ENCODE data around the gene ATP2C1.
"Not testable (repeated sequence)": the region's sequence is repeated elsewhere in the genome, so short reads cannot be mapped to it uniquely, and the experiment has no call there.

Gene ATP2C1

DNA sequence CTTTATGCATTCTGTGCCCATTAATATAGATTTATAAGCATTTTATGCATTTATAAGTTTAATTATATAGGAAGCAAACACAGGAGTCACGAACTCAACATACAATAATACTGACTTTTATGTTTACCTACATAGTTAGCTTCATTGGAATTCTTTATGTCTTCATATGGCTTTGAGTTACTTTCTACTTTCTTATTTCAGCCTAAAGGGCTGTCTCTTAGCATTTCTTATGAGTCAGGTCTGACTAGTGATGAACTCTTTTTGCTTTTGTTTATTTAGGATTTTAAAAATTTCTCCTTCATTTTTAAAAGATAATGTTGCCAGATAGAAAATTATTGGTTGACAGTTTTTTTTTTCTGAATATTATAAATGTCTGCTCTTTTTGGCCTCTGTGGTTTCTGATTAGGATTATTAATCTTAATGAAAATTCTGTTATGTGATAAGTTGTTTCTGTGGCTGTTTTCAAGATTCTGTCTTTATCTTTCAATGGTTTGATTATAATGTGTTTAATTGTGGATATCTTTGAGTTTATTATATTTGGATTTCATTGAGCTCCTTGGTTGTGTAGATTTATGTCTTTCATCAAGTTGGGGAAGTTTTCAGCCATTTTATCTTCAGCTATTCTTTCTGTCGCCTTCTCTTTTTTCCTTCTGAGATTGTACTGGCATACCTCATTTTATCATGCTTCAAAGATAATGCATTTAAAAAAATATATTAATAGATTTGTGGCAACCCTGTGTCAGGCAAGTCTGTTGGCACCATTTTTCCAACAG is 54.3 kb downstream of the ATP2C1 start:
- Mint-ChIP-seq H3K4me1 (no peaks in the 10 kb centered on the region), H3K27me3 (no peaks in the 10 kb centered on the region), H3K27ac (no peak overlapping the region), H3K9me3 (no peaks in the 10 kb centered on the region), H3K36me3 (peaks cover 43% of the 10 kb centered on the region), H3K4me3 (no peak overlapping the region)

DNA sequence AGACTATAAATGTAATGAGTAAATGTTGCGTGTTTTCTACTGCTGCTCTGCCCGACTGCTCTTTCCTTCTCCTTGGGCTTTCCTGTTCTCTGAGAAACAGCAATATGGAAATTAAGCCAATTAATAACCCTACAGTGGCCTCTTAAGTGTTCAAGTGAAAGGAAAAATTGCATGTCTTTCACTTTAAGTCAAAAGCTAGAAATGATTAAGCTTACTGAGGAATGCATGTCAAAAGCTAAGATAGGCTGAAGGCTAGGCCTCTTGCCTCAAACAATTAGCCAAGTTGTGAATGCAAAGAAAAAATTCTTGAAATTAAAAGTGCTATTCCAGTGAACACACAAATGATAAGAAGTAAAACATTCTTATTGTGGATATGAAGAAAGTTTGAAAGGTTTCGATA is 55.0 kb downstream of the ATP2C1 start:
- Mint-ChIP-seq H3K9me3 (no peaks in the 10 kb centered on the region), H3K4me1 (no peaks in the 10 kb centered on the region), H3K4me3 (no peak overlapping the region), H3K27me3 (no peaks in the 10 kb centered on the region), H3K27ac (no peak overlapping the region), H3K36me3 (peaks cover 38% of the 10 kb centered on the region)

DNA sequence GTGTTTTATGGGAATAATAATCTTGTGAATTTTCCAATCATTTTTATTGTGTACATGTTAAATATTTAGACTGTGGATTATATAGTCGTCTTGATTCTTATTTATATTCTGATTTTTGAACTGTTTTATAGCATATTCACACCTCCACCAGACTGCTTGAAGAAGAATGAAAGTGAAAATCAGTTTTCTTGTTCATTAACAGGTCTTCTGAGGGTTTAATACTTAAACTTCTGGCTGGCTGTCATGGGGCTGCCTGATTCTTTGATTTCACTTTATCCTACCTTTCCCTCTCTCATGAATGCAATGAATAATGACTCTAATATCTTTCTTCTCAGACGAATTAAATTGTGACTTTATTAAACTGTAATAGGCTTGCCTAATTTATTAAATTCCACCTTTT is 56.2 kb downstream of the ATP2C1 start:
- Mint-ChIP-seq H3K27me3 (no peaks in the 10 kb centered on the region), H3K27ac (no peak overlapping the region), H3K9me3 (no peaks in the 10 kb centered on the region), H3K4me1 (no peaks in the 10 kb centered on the region), H3K36me3 (peaks cover 37% of the 10 kb centered on the region), H3K4me3 (no peak overlapping the region)

DNA sequence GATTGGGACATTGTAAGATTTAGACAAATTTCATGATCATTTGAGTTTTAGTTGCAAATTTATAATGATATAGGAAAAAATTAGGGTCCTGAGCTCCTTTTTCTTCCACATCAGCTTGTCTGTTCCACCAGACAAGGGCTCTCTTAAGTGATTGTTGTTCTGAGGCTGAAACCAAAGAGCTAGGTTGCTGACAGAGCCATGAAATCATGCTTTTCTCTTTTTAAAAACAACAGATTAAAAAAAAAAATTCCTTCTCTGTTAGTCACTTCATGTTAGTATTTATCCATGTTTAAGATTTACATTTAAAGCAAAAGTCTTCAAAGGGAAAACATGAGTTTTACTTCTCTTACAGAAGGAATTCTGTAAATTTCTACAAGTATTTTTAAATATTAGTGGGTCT is 56.8 kb downstream of the ATP2C1 start:
- no peak overlapping the region for H3K4me3 Mint-ChIP-seq
- no peaks in the 10 kb centered on the region for H3K9me3 Mint-ChIP-seq
- H3K27ac Mint-ChIP-seq = no peak overlapping the region
- no peaks in the 10 kb centered on the region for H3K4me1 Mint-ChIP-seq
- H3K36me3 Mint-ChIP-seq = peaks cover 37% of the 10 kb centered on the region
- H3K27me3 Mint-ChIP-seq = no peaks in the 10 kb centered on the region

DNA sequence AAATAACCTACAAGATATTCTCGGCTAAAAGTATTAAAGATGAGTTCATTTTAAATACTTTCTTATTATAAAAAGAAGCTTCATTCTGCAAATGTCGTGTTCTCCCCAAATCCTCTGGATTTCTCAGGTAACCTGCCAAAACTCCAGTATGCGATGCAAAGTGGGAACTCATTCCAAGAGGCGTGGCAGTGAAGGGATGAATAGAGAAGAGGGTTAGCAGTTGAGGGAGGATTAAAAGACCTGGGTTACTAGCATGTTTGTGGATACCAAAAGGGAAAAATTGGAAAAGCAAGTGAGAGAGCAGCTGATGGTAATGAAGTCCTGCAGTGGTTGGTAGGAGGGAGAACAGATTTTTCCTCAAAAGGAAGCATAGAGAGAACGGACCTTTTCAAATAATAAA is 61.6 kb downstream of the ATP2C1 start:
- peaks cover 26% of the 10 kb centered on the region for H3K36me3 Mint-ChIP-seq
- H3K27ac Mint-ChIP-seq = no peak overlapping the region
- no peaks in the 10 kb centered on the region for H3K4me1 Mint-ChIP-seq
- H3K27me3 Mint-ChIP-seq = no peaks in the 10 kb centered on the region
- no peak overlapping the region for H3K4me3 Mint-ChIP-seq
- no peaks in the 10 kb centered on the region for H3K9me3 Mint-ChIP-seq

DNA sequence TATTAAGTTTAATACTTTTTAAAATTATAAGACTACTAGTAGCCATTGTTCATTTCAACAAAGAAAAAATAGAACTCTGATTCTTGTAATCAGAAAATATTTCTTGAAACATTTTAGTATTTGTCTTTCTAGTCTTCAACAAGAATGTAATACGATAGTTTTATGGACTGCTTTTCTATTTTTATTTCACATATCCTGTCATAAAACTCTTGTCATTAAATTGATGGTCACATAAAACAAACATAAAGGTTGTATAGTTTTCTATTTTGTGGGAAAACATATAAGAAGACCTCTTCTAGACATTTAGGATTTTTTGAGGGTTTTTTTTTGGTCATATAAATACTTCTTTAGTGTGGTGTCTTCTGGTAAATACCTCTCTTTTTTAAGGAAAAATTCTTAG is 62.4 kb downstream of the ATP2C1 start:
- H3K4me3 Mint-ChIP-seq = no peak overlapping the region
- no peaks in the 10 kb centered on the region for H3K4me1 Mint-ChIP-seq
- no peaks in the 10 kb centered on the region for H3K9me3 Mint-ChIP-seq
- no peak overlapping the region for H3K27ac Mint-ChIP-seq
- peaks cover 31% of the 10 kb centered on the region for H3K36me3 Mint-ChIP-seq
- no peaks in the 10 kb centered on the region for H3K27me3 Mint-ChIP-seq

DNA sequence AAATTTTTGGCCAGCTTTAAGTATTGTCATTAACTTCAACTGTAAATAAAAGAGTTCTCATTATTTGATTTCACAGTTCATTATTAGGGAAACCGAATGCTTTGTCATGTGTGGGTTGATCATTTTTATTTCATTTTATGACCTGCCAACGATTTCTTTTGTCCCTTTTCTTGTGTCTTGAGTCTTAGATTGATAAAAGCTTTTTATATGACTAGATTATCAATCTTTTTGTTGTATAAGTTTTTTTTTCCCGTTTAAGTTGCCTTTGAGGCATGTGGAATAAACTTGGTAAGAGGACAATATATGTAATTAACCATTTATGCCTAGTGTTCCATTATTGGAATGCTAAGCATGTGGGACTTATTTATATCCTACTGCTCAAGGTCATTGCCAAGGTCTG is 62.8 kb downstream of the ATP2C1 start:
- Mint-ChIP-seq H3K4me1 (no peaks in the 10 kb centered on the region), H3K27ac (no peak overlapping the region), H3K36me3 (peaks cover 32% of the 10 kb centered on the region), H3K4me3 (no peak overlapping the region), H3K27me3 (no peaks in the 10 kb centered on the region), H3K9me3 (no peaks in the 10 kb centered on the region)

DNA sequence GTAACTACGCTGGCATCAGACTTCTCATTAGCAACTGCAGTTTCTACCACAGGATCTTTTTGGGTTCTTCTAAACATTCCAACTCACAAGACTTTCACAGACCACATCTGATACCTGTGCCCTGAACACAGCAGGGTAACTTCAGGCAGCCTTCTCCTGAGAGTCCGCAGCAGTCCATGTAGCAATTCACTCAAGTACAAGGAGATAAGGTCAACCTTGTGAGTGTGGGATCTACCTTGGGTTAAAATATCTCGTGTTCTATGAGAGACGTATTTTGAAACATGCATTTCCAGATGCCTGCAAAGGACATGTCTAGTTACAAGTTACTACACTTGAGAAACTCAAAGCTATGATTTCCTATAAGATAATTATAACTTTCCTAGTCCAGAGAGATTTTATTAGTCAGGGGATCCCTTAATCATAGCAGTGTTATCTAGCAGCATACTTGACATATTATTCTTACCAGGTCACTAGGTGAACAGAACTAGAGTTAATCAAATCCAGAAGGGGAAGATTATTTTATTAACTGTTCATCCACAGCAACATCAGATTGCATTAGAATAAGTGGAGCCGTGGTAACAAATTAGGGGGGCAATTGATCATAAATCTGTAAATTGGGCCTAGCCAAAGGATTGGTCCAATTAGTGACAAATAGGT is 66.4 kb downstream of the ATP2C1 start:
- H3K36me3 Mint-ChIP-seq = peaks cover 33% of the 10 kb centered on the region
- H3K27me3 Mint-ChIP-seq = no peaks in the 10 kb centered on the region
- H3K9me3 Mint-ChIP-seq = no peaks in the 10 kb centered on the region
- no peak overlapping the region for H3K4me3 Mint-ChIP-seq
- no peak overlapping the region for H3K27ac Mint-ChIP-seq
- no peaks in the 10 kb centered on the region for H3K4me1 Mint-ChIP-seq

DNA sequence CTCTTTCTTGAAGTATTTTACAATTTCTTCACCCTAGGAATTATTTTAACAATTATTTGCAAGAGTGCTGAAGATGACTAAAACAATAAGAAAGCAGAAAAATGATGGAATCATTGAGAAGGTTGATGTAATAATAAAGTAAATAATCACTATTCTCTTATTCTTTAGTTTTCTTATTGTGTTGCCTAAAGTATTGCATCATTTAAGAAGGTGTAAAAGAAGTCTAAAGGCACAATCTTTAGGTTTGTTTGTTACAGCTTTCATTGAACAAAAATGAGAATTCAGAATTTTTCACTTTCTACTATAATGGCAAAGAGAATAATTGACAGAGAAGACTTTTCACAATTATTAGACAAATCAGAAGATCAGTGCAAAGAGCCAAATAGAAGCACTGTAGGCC is 67.6 kb downstream of the ATP2C1 start:
- no peaks in the 10 kb centered on the region for H3K9me3 Mint-ChIP-seq
- H3K36me3 Mint-ChIP-seq = peaks cover 39% of the 10 kb centered on the region
- H3K27ac Mint-ChIP-seq = no peak overlapping the region

DNA sequence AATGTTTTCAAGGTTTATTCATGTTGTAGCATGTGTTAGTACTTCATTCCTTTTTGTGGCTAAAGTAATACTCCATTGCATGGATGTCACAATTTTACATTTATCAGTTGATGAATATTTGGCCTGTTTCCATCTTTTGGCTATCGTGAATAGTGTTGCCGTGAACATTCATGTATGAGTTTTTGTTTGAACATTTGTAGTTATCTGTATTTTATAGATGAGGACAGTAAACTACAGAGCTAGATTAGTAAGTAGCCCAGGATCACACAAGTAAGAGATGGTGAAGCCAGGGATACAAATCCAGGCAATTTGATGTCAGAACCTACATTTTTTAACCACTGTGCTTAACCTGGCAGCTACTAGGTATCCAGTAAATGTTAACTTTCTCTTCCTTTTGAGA is 69.6 kb downstream of the ATP2C1 start:
- H3K4me3 Mint-ChIP-seq = no peak overlapping the region
- H3K27ac Mint-ChIP-seq = no peak overlapping the region
- H3K9me3 Mint-ChIP-seq = no peaks in the 10 kb centered on the region
- no peaks in the 10 kb centered on the region for H3K27me3 Mint-ChIP-seq
- no peaks in the 10 kb centered on the region for H3K4me1 Mint-ChIP-seq
- H3K36me3 Mint-ChIP-seq = peaks cover 46% of the 10 kb centered on the region

More for the DNA sequence above, 67.6 kb downstream of the ATP2C1 start:
- Mint-ChIP-seq H3K4me3 (no peak overlapping the region), H3K4me1 (no peaks in the 10 kb centered on the region), H3K27me3 (no peaks in the 10 kb centered on the region)

DNA sequence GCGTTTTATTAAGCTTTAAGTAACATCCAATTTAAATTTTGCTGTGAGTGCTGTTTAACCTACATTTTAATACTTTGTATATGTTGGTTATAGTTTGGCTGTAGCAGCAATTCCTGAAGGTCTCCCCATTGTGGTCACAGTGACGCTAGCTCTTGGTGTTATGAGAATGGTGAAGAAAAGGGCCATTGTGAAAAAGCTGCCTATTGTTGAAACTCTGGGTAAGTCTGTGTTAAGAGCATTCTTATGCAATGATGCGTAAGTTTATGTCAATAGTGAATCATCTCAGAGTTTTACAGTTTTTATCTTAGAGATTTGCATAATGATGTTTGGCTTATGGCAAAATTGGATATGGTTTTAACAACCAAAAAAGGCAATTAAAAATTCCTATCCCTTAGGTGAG is 70.0 kb downstream of the ATP2C1 start:
- Mint-ChIP-seq H3K27me3 (no peaks in the 10 kb centered on the region), H3K4me1 (no peaks in the 10 kb centered on the region), H3K9me3 (no peaks in the 10 kb centered on the region), H3K27ac (no peak overlapping the region), H3K36me3 (peaks cover 46% of the 10 kb centered on the region), H3K4me3 (no peak overlapping the region)

DNA sequence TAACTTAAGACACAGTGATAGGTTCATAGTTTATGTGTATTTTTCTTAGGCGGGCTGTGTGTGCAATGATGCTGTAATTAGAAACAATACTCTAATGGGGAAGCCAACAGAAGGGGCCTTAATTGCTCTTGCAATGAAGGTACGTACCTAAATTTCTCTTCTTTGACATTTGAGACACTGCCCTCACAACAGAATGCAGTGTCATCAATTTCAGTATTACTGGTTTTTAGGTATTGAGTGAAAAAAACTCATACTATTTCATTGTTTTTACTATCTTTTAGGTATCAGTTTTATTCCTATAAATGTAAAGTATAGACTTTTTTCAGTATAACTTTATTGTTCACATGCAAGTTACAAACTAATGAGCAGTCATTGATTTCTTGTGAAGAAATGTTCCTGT is 73.4 kb downstream of the ATP2C1 start:
- Mint-ChIP-seq H3K4me3 (no peak overlapping the region), H3K4me1 (no peaks in the 10 kb centered on the region), H3K27me3 (no peaks in the 10 kb centered on the region), H3K9me3 (no peaks in the 10 kb centered on the region), H3K36me3 (peaks cover 50% of the 10 kb centered on the region), H3K27ac (no peak overlapping the region)

DNA sequence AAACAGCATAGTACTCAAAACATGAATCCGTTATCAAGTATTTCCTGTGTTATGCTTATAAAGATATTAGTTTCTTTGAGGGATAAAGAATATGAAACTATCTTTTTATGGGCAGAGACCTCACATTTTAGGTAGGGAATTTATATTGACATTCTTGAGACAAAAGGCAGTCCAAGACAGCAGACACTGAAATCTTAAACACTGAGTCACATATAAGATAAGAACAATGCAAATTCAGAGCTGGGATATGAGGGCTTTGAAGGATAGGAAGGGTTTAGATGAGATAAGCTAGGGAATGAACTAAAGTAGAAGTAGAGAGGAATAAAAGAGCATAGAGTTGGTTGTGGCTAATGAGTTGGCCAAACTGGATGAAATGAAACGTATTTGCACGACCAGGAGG is 74.3 kb downstream of the ATP2C1 start:
- Mint-ChIP-seq H3K4me1 (no peaks in the 10 kb centered on the region), H3K36me3 (peaks cover 55% of the 10 kb centered on the region), H3K9me3 (no peaks in the 10 kb centered on the region), H3K27ac (no peak overlapping the region), H3K27me3 (no peaks in the 10 kb centered on the region), H3K4me3 (no peak overlapping the region)

DNA sequence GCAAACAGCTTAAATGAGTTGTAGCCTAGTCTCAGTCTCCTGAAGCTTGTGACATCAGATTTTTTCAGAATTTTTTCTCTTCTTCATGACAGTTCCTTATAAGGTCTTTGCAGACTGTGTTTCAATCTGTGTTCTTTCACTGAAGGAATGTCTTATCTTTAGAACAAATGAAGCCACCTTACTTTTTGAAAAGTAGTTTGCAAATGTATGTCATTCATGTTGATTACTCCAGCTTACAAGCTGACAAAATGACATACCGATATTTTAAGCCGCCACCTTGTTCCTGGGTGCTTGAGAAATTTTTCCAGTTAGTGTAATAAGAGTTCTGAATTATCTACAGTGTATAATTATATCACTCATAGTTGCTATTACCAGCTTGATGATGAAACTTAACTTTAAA is 75.7 kb downstream of the ATP2C1 start:
- Mint-ChIP-seq H3K4me1 (no peaks in the 10 kb centered on the region), H3K4me3 (no peak overlapping the region), H3K27me3 (no peaks in the 10 kb centered on the region), H3K9me3 (no peaks in the 10 kb centered on the region), H3K36me3 (peaks cover 52% of the 10 kb centered on the region), H3K27ac (no peak overlapping the region)

DNA sequence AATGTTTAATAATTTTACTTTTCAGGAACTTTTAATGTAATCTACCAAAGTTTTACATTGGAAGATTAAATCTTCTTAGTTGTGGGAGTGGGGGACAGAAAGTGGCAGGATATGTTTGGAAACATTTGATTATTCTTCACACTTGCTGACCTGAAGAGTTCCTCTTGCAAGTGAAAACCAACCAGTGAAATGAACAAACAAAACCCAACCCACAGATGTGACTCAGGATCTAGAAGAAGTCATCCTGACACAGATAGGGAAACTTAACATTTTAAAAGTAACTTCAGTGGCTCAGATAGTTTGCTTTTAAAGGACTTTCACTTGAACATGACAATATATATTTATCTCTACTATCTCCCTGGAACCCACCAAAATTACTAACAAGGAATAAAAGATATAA is 77.3 kb downstream of the ATP2C1 start:
- Mint-ChIP-seq H3K27ac (no peak overlapping the region), H3K4me1 (no peaks in the 10 kb centered on the region), H3K4me3 (no peak overlapping the region), H3K9me3 (no peaks in the 10 kb centered on the region), H3K27me3 (no peaks in the 10 kb centered on the region), H3K36me3 (peaks cover 38% of the 10 kb centered on the region)

DNA sequence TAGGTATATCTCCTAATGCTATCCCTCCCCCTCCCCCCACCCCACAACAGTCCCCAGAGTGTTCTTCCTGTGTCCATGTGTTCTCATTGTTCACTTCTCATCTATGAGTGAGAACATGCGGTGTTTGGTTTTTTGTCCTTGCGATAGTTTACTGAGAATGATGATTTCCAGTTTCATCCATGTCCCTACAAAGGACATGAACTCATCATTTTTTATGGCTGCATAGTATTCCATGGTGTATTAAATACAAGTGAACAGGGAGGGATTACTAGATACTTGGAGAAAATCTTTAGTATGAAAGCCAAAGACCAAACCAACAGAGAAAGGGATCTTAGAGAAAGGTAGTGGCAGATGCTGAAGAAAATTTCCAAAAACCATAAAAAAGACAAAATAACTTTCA is 78.7 kb downstream of the ATP2C1 start:
- peaks cover 34% of the 10 kb centered on the region for H3K36me3 Mint-ChIP-seq
- H3K4me3 Mint-ChIP-seq, H3K9me3 Mint-ChIP-seq, H3K27me3 Mint-ChIP-seq, H3K4me1 Mint-ChIP-seq: not testable (repeated sequence)
- peak overlapping the region; percentile 47 for H3K27ac Mint-ChIP-seq

DNA sequence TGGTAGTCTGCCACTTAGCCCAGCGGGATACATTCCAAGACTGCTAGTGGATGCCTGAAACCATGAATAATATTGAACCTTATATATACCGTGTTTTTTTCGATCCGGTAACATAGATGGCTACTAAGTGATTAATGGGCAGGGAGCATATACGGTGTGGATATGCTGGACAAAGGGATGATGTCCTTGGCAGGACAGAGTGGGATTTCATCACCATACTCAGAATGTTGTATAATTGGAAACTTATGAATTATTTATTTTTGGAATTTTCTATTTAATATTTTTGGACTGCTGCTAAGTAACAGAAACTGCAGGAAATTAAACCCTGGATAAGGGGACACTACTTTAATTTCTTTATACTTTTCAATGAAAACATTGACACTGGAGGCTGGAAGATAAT is 79.5 kb downstream of the ATP2C1 start:
- no peaks in the 10 kb centered on the region for H3K27me3 Mint-ChIP-seq
- no peak overlapping the region for H3K4me3 Mint-ChIP-seq
- no peaks in the 10 kb centered on the region for H3K4me1 Mint-ChIP-seq
- H3K27ac Mint-ChIP-seq = no peak overlapping the region
- no peaks in the 10 kb centered on the region for H3K9me3 Mint-ChIP-seq
- peaks cover 29% of the 10 kb centered on the region for H3K36me3 Mint-ChIP-seq

All from activated naive CD4-positive, alpha-beta T cell treated with anti-CD3 and anti-CD28 coated beads, Interleukin-2, amount 50 U/mL, for 24 hours (primary cell).